Fibroblast of upper back skin (primary cell): ENCODE results near the gene DOLPP1.
"Not testable (repeated sequence)": the region's sequence is repeated elsewhere in the genome, so short reads cannot be mapped to it uniquely, and the experiment has no call there.

Experiments used
- DNase-seq: peaks from one replicate; pipeline ENCODE4 v3.0.0-alpha.2; 2013

The DOLPP1 gene

GRCh38 chr9:129113645-129114304 lies 32.9 kb downstream of the DOLPP1 start:
- no peak for DNase-seq

GRCh38 chr9:129118799-129119198 lies 37.9 kb downstream of the DOLPP1 start:
- no peak for DNase-seq

GRCh38 chr9:129121483-129121882 lies 40.6 kb downstream of the DOLPP1 start:
- peak; percentile 14 for DNase-seq

- DNase-seq = no peak
These were observed 41.2 kb downstream of the DOLPP1 start for GRCh38 chr9:129122133-129122532.

GRCh38 chr9:129122976-129123375 lies 42.1 kb downstream of the DOLPP1 start:
- not testable (repeated sequence) for DNase-seq

GRCh38 chr9:129124506-129125069 lies 43.7 kb downstream of the DOLPP1 start:
- no peak for DNase-seq

GRCh38 chr9:129125478-129125877 lies 44.6 kb downstream of the DOLPP1 start:
- peak; percentile 89 for DNase-seq

GRCh38 chr9:129126749-129127618 lies 46.1 kb downstream of the DOLPP1 start:
- DNase-seq = no peak

- no peak for DNase-seq
These were observed 47.8 kb downstream of the DOLPP1 start for GRCh38 chr9:129128689-129129088.

GRCh38 chr9:129130271-129130670 lies 49.4 kb downstream of the DOLPP1 start:
- DNase-seq = not testable (repeated sequence)

GRCh38 chr9:129130791-129131190 lies 49.9 kb downstream of the DOLPP1 start:
- DNase-seq = no peak

- DNase-seq = peak; percentile 59
These were observed 50.6 kb downstream of the DOLPP1 start for GRCh38 chr9:129131300-129132145.

- DNase-seq = no peak
These were observed 52.2 kb downstream of the DOLPP1 start for GRCh38 chr9:129133082-129133481.

GRCh38 chr9:129135476-129135875 lies 54.6 kb downstream of the DOLPP1 start:
- no peak for DNase-seq

GRCh38 chr9:129136446-129137035 lies 55.6 kb downstream of the DOLPP1 start:
- DNase-seq = no peak

- DNase-seq = no peak
These were observed 56.6 kb downstream of the DOLPP1 start for GRCh38 chr9:129137292-129138143.

GRCh38 chr9:129138144-129138462 lies 57.2 kb downstream of the DOLPP1 start:
- DNase-seq = no peak

GRCh38 chr9:129138476-129139232 lies 57.7 kb downstream of the DOLPP1 start:
- DNase-seq = peak; percentile 56

- DNase-seq = peak; percentile 90
These were observed 58.5 kb downstream of the DOLPP1 start for GRCh38 chr9:129139233-129139992.

GRCh38 chr9:129139993-129140396 lies 59.1 kb downstream of the DOLPP1 start:
- DNase-seq = peak; percentile 100
